GM21619 (cell line): Measurements from ENCODE around the gene FAM219A.

Experiments used
- ATAC-seq: cut with Tn5 transposase; IDR thresholded peaks from one replicate; pipeline ENCODE4 v1.9.1; 2021; ENCODE audit not compliant: unreplicated experiment

FAM219A gene

GRCh38 chr9:34405719-34406118 lies 52.7 kb downstream of the FAM219A start:
- no peak for ATAC-seq

- ATAC-seq = no peak
Observed at GRCh38 chr9:34403554-34404380, 54.6 kb downstream of the FAM219A start.

- no peak for ATAC-seq
Observed at GRCh38 chr9:34400686-34401602, 57.4 kb downstream of the FAM219A start.

GRCh38 chr9:34400275-34400674 lies 58.1 kb downstream of the FAM219A start:
- no peak for ATAC-seq

- no peak for ATAC-seq
Observed at GRCh38 chr9:34399729-34400128, 58.6 kb downstream of the FAM219A start.

GRCh38 chr9:34398875-34399274 lies 59.5 kb downstream of the FAM219A start:
- no peak for ATAC-seq

- no peak for ATAC-seq
Observed at GRCh38 chr9:34396276-34397214, 61.8 kb downstream of the FAM219A start.

- ATAC-seq = no peak
Observed at GRCh38 chr9:34392511-34392910, 65.9 kb downstream of the FAM219A start.

- no peak for ATAC-seq
Observed at GRCh38 chr9:34387239-34387638, 71.1 kb downstream of the FAM219A start.

- no peak for ATAC-seq
Observed at GRCh38 chr9:34386656-34387055, 71.7 kb downstream of the FAM219A start.

GRCh38 chr9:34385561-34386230 lies 72.7 kb downstream of the FAM219A start:
- ATAC-seq = no peak

GRCh38 chr9:34384368-34385165 lies 73.8 kb downstream of the FAM219A start:
- no peak for ATAC-seq

- no peak for ATAC-seq
Observed at GRCh38 chr9:34383904-34384303, 74.5 kb downstream of the FAM219A start.

- ATAC-seq = no peak
Observed at GRCh38 chr9:34382879-34383278, 75.5 kb downstream of the FAM219A start.

GRCh38 chr9:34382054-34382453 lies 76.3 kb downstream of the FAM219A start:
- no peak for ATAC-seq

- ATAC-seq = no peak
Observed at GRCh38 chr9:34381323-34381722, 77.0 kb downstream of the FAM219A start.

- ATAC-seq = peak; percentile 28
Observed at GRCh38 chr9:34380511-34381315, 77.7 kb downstream of the FAM219A start.

GRCh38 chr9:34380034-34380510 lies 78.3 kb downstream of the FAM219A start:
- ATAC-seq = no peak
